Right lobe of liver (tissue), 4 donors: Measurements from ENCODE around the gene OR13J1.

Experiments
- POLR2A ChIP-seq: fragments of 450-650 bp; IDR thresholded peaks from one replicate; pipeline ENCODE4 v1.6.1; 2017; ENCODE audit warnings: antibody characterized with exemption, mild to moderate bottlenecking
- TF ChIP-seq, protein P1 (sequence below), 4 donors: fragments of 200-600 bp in 3 of 4; fragments of 450-650 bp in 1 of 4; IDR thresholded peaks; one replicate each; pipeline versions ENCODE4 v1.5.1 to v1.8.0; 2016 to 2022; ENCODE audit warnings: antibody characterized with exemption in 4 of 4, mild to moderate bottlenecking in 2 of 4
- donor health status: DM: no; HTN: no; CAD: no.
- donor health status: DM: no; HTN: no; CAD: no.
- donor health status: DM: no; HTN: yes; CAD: no.

DNA sequence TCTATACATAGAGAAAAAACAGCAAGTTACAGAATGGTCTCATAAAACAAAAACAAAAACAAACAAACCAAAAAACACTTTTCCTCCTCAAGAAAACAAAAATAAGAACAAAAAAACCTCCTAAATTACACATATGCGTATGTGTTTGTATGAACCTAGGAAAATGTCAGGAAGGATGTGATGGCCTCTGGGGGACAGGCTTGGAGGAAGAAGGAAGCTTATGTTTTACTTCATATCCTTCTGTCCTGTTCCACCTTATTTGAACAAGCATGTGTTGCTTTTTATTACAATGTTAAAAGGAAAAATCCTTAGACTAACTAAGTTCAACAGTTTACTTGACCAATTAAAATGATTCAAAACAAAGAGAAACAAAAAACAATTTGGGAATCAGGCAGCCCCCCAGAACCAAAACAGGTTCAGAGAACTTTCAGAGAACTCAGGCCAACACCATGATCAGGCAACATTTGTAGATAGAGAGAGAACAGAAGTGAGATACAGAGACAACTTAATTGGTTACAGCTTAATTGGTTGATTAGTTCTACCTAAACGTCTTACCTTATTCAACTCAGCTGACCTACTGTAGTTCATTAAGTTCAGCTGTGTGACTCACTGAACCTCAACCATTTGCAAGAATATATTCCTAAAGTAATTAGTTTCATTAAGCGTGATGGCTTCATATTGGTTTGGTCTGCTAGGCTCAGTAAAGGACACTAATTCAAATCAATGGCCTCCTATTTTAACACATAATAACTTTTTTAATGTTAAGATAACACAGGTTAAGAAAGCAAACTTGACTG, 49.2 kb upstream of the OR13J1 start:
- TF ChIP-seq, protein P1, sequence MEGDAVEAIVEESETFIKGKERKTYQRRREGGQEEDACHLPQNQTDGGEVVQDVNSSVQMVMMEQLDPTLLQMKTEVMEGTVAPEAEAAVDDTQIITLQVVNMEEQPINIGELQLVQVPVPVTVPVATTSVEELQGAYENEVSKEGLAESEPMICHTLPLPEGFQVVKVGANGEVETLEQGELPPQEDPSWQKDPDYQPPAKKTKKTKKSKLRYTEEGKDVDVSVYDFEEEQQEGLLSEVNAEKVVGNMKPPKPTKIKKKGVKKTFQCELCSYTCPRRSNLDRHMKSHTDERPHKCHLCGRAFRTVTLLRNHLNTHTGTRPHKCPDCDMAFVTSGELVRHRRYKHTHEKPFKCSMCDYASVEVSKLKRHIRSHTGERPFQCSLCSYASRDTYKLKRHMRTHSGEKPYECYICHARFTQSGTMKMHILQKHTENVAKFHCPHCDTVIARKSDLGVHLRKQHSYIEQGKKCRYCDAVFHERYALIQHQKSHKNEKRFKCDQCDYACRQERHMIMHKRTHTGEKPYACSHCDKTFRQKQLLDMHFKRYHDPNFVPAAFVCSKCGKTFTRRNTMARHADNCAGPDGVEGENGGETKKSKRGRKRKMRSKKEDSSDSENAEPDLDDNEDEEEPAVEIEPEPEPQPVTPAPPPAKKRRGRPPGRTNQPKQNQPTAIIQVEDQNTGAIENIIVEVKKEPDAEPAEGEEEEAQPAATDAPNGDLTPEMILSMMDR (IDR thresholded peaks at IDR 0.05): no peak
- no peak for TF ChIP-seq POLR2A
